ENCODE data around the gene EEF1AKMT3.

The EEF1AKMT3 gene

GRCh38 chr12:57797933-57798332 lies 25.5 kb downstream of the EEF1AKMT3 start:
- H3K4me3 ChIP-seq (ENCODE audit: low read depth, low read length) = no peak overlapping the region
- no peak for TF ChIP-seq CTCF (IDR thresholded peaks at IDR 0.05; ENCODE audit: low read depth, low read length, missing control alignments)
- in situ Hi-C loops (cut with HindIII; ENCODE audit: low sequenced_read_pairs) = no loop called here
- no peak for DNase-seq (ENCODE audit: low read depth)

- in situ Hi-C loops (cut with HindIII; ENCODE audit: low sequenced_read_pairs) = no loop called here
- DNase-seq (ENCODE audit: low read depth) = no peak
- TF ChIP-seq CTCF (IDR thresholded peaks at IDR 0.05; ENCODE audit: low read depth, low read length, missing control alignments) = no peak
- no peak overlapping the region for H3K4me3 ChIP-seq (ENCODE audit: low read depth, low read length)
Observed at GRCh38 chr12:57800965-57801364, 28.6 kb downstream of the EEF1AKMT3 start.

- in situ Hi-C loops (cut with HindIII; ENCODE audit: low sequenced_read_pairs) = no loop called here
- TF ChIP-seq CTCF (IDR thresholded peaks at IDR 0.05; ENCODE audit: low read depth, low read length, missing control alignments) = no peak
Observed at GRCh38 chr12:57802607-57803006, 30.2 kb downstream of the EEF1AKMT3 start.

GRCh38 chr12:57803319-57803893 lies 31.0 kb downstream of the EEF1AKMT3 start:
- in situ Hi-C loops (cut with HindIII; ENCODE audit: low sequenced_read_pairs) = no loop called here
- DNase-seq (ENCODE audit: low read depth) = peak; percentile 16
- no peak overlapping the region for H3K4me3 ChIP-seq (ENCODE audit: low read depth, low read length)

More at GRCh38 chr12:57802607-57803006, 30.2 kb downstream of the EEF1AKMT3 start:
- no peak for DNase-seq (ENCODE audit: low read depth)
- no peak overlapping the region for H3K4me3 ChIP-seq (ENCODE audit: low read depth, low read length)

GRCh38 chr12:57806677-57807076 lies 34.3 kb downstream of the EEF1AKMT3 start:
- in situ Hi-C loops (cut with HindIII; ENCODE audit: low sequenced_read_pairs) = no loop called here
- DNase-seq (ENCODE audit: low read depth) = no peak
- no peak for TF ChIP-seq CTCF (IDR thresholded peaks at IDR 0.05; ENCODE audit: low read depth, low read length, missing control alignments)
- H3K4me3 ChIP-seq (ENCODE audit: low read depth, low read length) = no peak overlapping the region

More at GRCh38 chr12:57803319-57803893, 31.0 kb downstream of the EEF1AKMT3 start:
- peak; percentile 83 for TF ChIP-seq CTCF (IDR thresholded peaks at IDR 0.05; ENCODE audit: low read depth, low read length, missing control alignments)

GRCh38 chr12:57807285-57807684 lies 34.9 kb downstream of the EEF1AKMT3 start:
- H3K4me3 ChIP-seq (ENCODE audit: low read depth, low read length) = no peak overlapping the region
- no peak for TF ChIP-seq CTCF (IDR thresholded peaks at IDR 0.05; ENCODE audit: low read depth, low read length, missing control alignments)
- DNase-seq (ENCODE audit: low read depth) = no peak
- in situ Hi-C loops (cut with HindIII; ENCODE audit: low sequenced_read_pairs) = no loop called here
